Suppressor macrophage treated with lipopolysaccharide for 1 hour (primary cell): ENCODE data around the gene JDP2.

Experiments used
- DNase-seq, 3 donors: peaks; one replicate each; pipeline ENCODE4 v3.0.0-alpha.2; 2020 to 2022

Gene JDP2

GRCh38 chr14:75519826-75520728 lies 92.3 kb downstream of the JDP2 start:
- DNase-seq: peak in 1 of 3 donors; percentile 52

- DNase-seq: no peak
These were observed 93.0 kb downstream of the JDP2 start for GRCh38 chr14:75520852-75521251.

GRCh38 chr14:75521415-75522199 lies 93.8 kb downstream of the JDP2 start:
- no peak for DNase-seq

- DNase-seq: peak; percentile 64 to 70 (median 65)
These were observed 94.6 kb downstream of the JDP2 start, which contains the start of gene BATF for GRCh38 chr14:75522224-75522982. Gene BATF, plus strand, starts transcription at chr14:75522469. Its CDS starts 214 bp downstream, at chr14:75522683.

- no peak for DNase-seq
These were observed 95.1 kb downstream of the JDP2 start for GRCh38 chr14:75522983-75523318.
